Measurements from ENCODE around the gene ARL4C.
"Not testable (repeated sequence)": the region's sequence is repeated elsewhere in the genome, so short reads cannot be mapped to it uniquely, and the experiment has no call there.

ARL4C gene

DNA sequence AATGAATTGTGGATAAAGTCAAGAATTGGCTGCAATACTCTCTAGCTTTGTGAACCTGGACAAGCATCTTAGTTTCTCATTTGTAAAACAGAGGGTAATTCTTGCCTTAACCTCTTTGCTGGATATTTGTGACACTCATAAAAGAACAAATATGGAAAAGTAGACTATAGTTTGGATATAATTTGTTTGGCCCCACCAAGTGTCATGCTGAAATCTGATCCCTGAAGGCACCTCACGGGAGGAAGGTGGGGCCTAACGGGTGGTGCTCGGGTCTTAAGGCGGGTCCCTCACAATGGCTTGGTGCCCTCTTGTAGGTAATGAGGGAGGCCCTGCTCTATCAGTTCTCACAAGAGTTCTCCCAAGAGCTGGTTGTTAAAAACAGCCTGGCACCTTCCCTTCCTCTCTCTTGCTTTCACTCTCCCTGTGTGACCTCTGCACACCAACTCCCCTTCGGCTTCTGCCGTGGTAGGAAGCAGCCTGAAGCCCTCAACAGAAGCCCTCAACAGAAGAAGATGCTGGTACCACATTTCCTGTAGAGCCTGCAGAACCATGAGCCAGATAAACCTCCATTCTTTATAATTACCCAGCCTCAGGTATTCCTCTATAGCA, 37.4 kb downstream of the ARL4C start:
- TF ChIP-seq FOXA1 (IDR thresholded peaks at IDR 0.05), result no peak
- no peak for DNase-seq (ENCODE audit: extremely low spot score)
- ChIA-PET CTCF (no interaction called here), POLR2A (no interaction called here)

DNA sequence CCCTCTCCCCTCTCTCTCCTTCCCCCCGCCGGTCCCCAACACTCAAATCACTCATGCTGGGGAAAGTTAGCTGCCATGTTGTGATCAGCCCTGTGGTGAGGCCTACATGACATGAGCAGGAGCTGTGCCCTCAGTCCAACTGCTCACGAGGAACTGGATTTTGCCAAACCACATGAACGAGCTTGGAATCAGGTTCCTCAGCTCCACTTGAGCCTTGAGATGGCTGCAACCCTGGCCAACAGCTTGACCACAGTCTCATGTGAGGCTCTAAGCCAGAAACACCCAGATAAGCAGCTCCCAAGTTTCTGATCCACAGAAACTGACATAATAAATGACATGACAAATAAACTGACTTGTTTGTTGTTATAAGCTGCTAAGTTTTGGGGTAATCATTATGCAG, 38.4 kb downstream of the ARL4C start:
- TF ChIP-seq FOXA1 (IDR thresholded peaks at IDR 0.05), result no peak
- no peak for TF ChIP-seq ELF4 (IDR thresholded peaks at IDR 0.05)
- TF ChIP-seq SUZ12 (IDR thresholded peaks at IDR 0.05), result no peak
- TF ChIP-seq CTBP1 (IDR thresholded peaks at IDR 0.05; ENCODE audit: borderline replicate concordance), result no peak
- TF ChIP-seq, protein P1, sequence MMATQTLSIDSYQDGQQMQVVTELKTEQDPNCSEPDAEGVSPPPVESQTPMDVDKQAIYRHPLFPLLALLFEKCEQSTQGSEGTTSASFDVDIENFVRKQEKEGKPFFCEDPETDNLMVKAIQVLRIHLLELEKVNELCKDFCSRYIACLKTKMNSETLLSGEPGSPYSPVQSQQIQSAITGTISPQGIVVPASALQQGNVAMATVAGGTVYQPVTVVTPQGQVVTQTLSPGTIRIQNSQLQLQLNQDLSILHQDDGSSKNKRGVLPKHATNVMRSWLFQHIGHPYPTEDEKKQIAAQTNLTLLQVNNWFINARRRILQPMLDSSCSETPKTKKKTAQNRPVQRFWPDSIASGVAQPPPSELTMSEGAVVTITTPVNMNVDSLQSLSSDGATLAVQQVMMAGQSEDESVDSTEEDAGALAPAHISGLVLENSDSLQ (IDR thresholded peaks at IDR 0.05), result no peak
- no peak for TF ChIP-seq HDGF (IDR thresholded peaks at IDR 0.05; ENCODE audit: borderline replicate concordance)
- no peak for TF ChIP-seq ARNT (IDR thresholded peaks at IDR 0.05)
- TF ChIP-seq L3MBTL2 (conservative IDR thresholded peaks at IDR 0.05), result no peak
- no peak for TF ChIP-seq BHLHE40 (IDR thresholded peaks at IDR 0.05; ENCODE audit: borderline replicate concordance)
- no peak for TF ChIP-seq TARDBP (IDR thresholded peaks at IDR 0.05)
- TF ChIP-seq NFRKB (IDR thresholded peaks at IDR 0.05), result no peak
- no peak for TF ChIP-seq FOXK2 (IDR thresholded peaks at IDR 0.05)
- TF ChIP-seq LEF1 (IDR thresholded peaks at IDR 0.05; ENCODE audit: borderline replicate concordance), result no peak
- TF ChIP-seq SP1 (IDR thresholded peaks at IDR 0.05), result no peak
- TF ChIP-seq ZNF384 (IDR thresholded peaks at IDR 0.05), result no peak
- TF ChIP-seq FOXM1 (IDR thresholded peaks at IDR 0.05; ENCODE audit: borderline replicate concordance), result no peak

DNA sequence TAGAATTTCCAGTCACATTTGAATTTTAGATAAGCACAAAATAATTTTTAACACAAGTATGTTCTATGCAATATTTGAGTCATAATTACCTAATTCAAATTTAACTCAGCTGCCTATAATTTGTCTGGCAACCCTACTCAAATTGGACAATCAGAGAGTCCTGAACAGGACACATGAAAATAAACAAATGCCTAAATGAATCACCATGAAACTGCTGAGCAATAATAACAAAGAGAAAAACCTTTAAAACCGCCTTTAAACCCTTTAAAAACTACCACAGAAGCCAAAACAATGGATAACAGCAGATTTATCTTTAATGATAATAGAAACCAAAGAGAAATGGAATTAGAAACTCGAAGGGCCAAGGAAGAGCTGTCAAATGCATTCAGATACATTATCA, 39.5 kb downstream of the ARL4C start:
- ChIA-PET POLR2A (no interaction called here), CTCF (no interaction called here)
- no peak for DNase-seq (ENCODE audit: extremely low spot score)
- TF ChIP-seq L3MBTL2 (conservative IDR thresholded peaks at IDR 0.05) (no peak), LEF1 (IDR thresholded peaks at IDR 0.05; ENCODE audit: borderline replicate concordance) (no peak), SP1 (IDR thresholded peaks at IDR 0.05) (no peak)
- TF ChIP-seq, protein P1 (IDR thresholded peaks at IDR 0.05), result no peak

More for the DNA sequence above, 38.4 kb downstream of the ARL4C start:
- ChIA-PET POLR2A (no interaction called here), CTCF (no interaction called here)
- DNase-seq (ENCODE audit: extremely low spot score), result no peak

DNA sequence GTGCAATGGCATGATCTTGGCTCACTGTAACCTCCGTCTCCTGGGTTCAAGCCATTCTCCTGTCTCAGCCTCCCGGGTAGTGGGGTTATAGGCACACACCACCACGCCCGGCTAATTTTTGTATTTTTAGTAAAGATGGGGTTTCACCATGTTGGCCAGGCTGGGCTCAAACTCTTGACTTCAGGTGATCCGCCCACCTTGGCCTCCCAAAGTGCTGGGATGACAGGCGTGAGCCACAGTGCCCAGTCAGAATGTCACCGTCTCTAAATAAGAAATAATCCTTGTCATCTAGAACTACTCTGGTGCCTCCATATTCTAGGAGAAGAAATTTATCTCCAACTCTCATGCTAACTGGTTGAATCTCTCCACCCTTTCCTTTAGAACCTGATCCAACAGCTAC, 41.6 kb downstream of the ARL4C start:
- CTCF ChIA-PET; DNase-seq (ENCODE audit: extremely low spot score); POLR2A ChIA-PET: not testable (repeated sequence)

DNA sequence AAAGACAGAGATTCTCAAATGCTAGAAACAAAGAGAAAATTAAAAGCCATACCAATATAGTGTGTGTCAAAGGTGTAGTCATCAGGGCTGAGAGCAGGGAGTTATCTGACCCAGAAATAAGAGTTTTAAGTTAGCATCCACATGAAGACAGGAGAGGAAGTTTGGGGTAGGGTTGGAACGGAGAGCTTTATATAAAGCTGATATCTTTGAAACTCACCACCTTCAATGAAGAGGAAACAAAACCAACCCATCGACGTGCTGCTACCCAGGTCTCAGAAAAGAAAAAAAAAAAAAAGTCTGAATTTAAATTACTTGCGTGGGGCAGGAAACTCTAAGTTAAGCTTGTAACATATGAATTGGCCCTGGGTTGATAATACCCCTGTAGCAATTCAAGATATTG, 42.4 kb downstream of the ARL4C start:
- POLR2A ChIA-PET, result no interaction called here
- no peak for TF ChIP-seq L3MBTL2 (conservative IDR thresholded peaks at IDR 0.05)
- no peak for TF ChIP-seq FOXM1 (IDR thresholded peaks at IDR 0.05; ENCODE audit: borderline replicate concordance)
- no peak for TF ChIP-seq TARDBP (IDR thresholded peaks at IDR 0.05)
- no peak for TF ChIP-seq FOXA1 (IDR thresholded peaks at IDR 0.05)
- TF ChIP-seq, protein P1 (IDR thresholded peaks at IDR 0.05), result no peak
- no peak for TF ChIP-seq SUZ12 (IDR thresholded peaks at IDR 0.05)
- no peak for TF ChIP-seq SP1 (IDR thresholded peaks at IDR 0.05)
- no peak for TF ChIP-seq NFRKB (IDR thresholded peaks at IDR 0.05)
- TF ChIP-seq ELF4 (IDR thresholded peaks at IDR 0.05), result no peak
- no peak for TF ChIP-seq FOXK2 (IDR thresholded peaks at IDR 0.05)
- TF ChIP-seq LEF1 (IDR thresholded peaks at IDR 0.05; ENCODE audit: borderline replicate concordance), result no peak
- no peak for TF ChIP-seq BHLHE40 (IDR thresholded peaks at IDR 0.05; ENCODE audit: borderline replicate concordance)
- no peak for TF ChIP-seq CTBP1 (IDR thresholded peaks at IDR 0.05; ENCODE audit: borderline replicate concordance)
- no peak for TF ChIP-seq HDGF (IDR thresholded peaks at IDR 0.05; ENCODE audit: borderline replicate concordance)
- TF ChIP-seq ARNT (IDR thresholded peaks at IDR 0.05), result no peak
- CTCF ChIA-PET, result interaction anchor here (0.6 kb wide), 1 partner anchor 1025 kb away, joined by 3 read pairs; no protein-coding TSS in a partner anchor
- DNase-seq (ENCODE audit: extremely low spot score), result no peak

DNA sequence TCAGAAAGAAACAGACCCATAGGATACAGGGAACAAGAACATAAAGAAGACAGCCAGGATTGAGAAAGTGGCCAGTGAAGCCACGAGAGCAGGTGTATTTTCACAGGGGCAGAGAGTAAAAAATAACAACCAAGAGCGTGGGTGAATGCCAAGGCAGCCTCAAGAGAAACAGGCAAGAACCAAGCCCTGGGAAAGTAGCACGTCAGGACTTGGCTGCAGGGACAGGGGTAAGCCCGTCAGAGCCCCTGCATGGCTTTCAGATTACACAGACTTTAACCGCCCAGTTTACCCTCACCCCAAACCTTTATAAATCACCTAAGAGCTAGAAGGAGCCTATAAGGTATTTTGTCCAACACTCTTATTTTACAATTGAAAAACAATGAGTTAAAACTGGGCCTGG, 43.7 kb downstream of the ARL4C start:
- CTCF ChIA-PET, result interaction anchor here (0.6 kb wide), 1 partner anchor 24 kb away, joined by 3 read pairs; no protein-coding TSS in a partner anchor
- POLR2A ChIA-PET, result no interaction called here
- no peak for DNase-seq (ENCODE audit: extremely low spot score)
- TF ChIP-seq NFRKB (IDR thresholded peaks at IDR 0.05) (no peak), FOXA1 (IDR thresholded peaks at IDR 0.05) (no peak), CTBP1 (IDR thresholded peaks at IDR 0.05; ENCODE audit: borderline replicate concordance) (no peak), HDGF (IDR thresholded peaks at IDR 0.05; ENCODE audit: borderline replicate concordance) (no peak), ARNT (IDR thresholded peaks at IDR 0.05) (no peak), SP1 (IDR thresholded peaks at IDR 0.05) (no peak), ELF4 (IDR thresholded peaks at IDR 0.05) (no peak), TARDBP (IDR thresholded peaks at IDR 0.05) (no peak), L3MBTL2 (conservative IDR thresholded peaks at IDR 0.05) (no peak), ZNF384 (IDR thresholded peaks at IDR 0.05) (no peak), FOXM1 (IDR thresholded peaks at IDR 0.05; ENCODE audit: borderline replicate concordance) (no peak), LEF1 (IDR thresholded peaks at IDR 0.05; ENCODE audit: borderline replicate concordance) (no peak), SUZ12 (IDR thresholded peaks at IDR 0.05) (no peak)
- TF ChIP-seq, protein P1 (IDR thresholded peaks at IDR 0.05), result no peak

Measured in HEK293T (cell line).